ENCODE data around the gene PARD3.

PARD3 gene

GRCh38 chr10:34231441-34232180 is 583.5 kb downstream of the PARD3 start:
- no peak for DNase-seq

GRCh38 chr10:34229917-34230316 is 585.2 kb downstream of the PARD3 start:
- DNase-seq, result no peak

- no peak for DNase-seq
These were observed 587.0 kb downstream of the PARD3 start for GRCh38 chr10:34228066-34228465.

GRCh38 chr10:34224639-34225038 is 590.5 kb downstream of the PARD3 start:
- DNase-seq, result no peak

GRCh38 chr10:34223658-34224057 is 591.4 kb downstream of the PARD3 start:
- DNase-seq, result no peak

GRCh38 chr10:34222359-34222758 is 592.7 kb downstream of the PARD3 start:
- no peak for DNase-seq

GRCh38 chr10:34219753-34220548 is 595.1 kb downstream of the PARD3 start:
- no peak for DNase-seq

- no peak for DNase-seq
These were observed 597.6 kb downstream of the PARD3 start for GRCh38 chr10:34217524-34217923.

- no peak for DNase-seq
These were observed 598.6 kb downstream of the PARD3 start for GRCh38 chr10:34216348-34216945.

- DNase-seq, result no peak
These were observed 601.3 kb downstream of the PARD3 start for GRCh38 chr10:34213805-34214197.

GRCh38 chr10:34213193-34213804 is 601.8 kb downstream of the PARD3 start:
- DNase-seq, result no peak

- no peak for DNase-seq
These were observed 607.8 kb downstream of the PARD3 start for GRCh38 chr10:34207343-34207742.

- DNase-seq, result no peak
These were observed 608.2 kb downstream of the PARD3 start for GRCh38 chr10:34206935-34207268.

GRCh38 chr10:34206078-34206934 is 608.8 kb downstream of the PARD3 start:
- DNase-seq, result no peak

- DNase-seq, result no peak
These were observed 609.6 kb downstream of the PARD3 start for GRCh38 chr10:34205452-34205851.

- no peak for DNase-seq
These were observed 611.0 kb downstream of the PARD3 start for GRCh38 chr10:34203966-34204630.

- DNase-seq, result no peak
These were observed 614.7 kb downstream of the PARD3 start for GRCh38 chr10:34200355-34200901.

GRCh38 chr10:34198953-34199352 is 616.1 kb downstream of the PARD3 start:
- DNase-seq, result no peak

GRCh38 chr10:34196058-34196433 is 619.0 kb downstream of the PARD3 start:
- no peak for DNase-seq

- DNase-seq, result no peak
These were observed 619.6 kb downstream of the PARD3 start for GRCh38 chr10:34195364-34196057.

Measured in activated CD8-positive, alpha-beta memory T cell treated with anti-CD3 and anti-CD28 coated beads, Interleukin-2, amount 50 U/mL, for 48 hours (primary cell).